Right kidney (tissue), 1 donor: ENCODE measurements around the gene LPIN3.

ENCODE experiments used
- DNase-seq: peaks from one replicate; pipeline ENCODE4 v3.0.0-alpha.2; 2016

Gene LPIN3

DNA sequence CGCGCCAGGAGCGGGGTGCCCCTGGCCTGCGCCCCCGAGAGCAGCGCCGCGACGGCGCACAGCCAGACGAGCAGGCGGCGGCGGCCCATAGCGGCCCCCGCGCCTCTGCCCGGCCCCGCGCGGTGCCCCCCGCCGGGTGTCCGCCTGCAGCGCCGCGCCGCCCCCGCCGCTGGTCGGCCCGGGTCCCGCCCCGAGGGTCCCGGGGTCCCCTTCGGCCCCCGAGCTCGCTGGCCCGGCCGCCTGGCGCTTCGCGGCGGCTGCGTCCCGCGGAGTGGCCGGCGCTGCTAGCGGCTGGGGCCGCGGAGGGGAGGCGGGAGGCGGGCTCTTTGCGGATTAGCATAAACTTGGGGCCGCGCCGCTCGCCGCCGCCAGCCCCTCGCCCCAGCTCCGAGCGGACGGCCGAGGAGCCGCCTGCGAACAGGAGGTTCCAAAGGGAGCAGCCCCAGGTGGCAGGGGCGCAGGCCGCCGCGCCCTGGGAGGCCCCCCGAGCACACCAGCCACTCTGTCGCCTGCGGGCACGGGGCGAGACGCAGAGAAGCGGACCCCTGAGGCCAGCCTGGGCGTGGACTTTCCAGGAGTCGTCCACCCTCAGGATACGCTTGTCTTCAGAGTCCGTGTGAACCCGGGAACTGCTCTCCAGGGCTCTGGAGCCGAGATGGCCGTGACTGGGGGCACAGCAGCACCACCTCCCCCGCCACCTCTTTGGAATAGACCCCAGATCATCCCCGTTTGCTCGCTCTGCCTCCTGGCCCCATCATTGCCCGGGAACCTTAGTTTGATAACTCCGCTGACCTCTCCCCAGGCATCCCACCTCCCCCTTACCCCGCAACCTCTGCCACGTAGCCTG, 26.1 kb downstream of the LPIN3 start, which contains the start of gene EMILIN3:
TSS of gene EMILIN3 (minus strand) at position 273 of the 847 bp plus-strand sequence. CDS start at position 89, 184 bp downstream.
- peak; percentile 68 for DNase-seq

DNA sequence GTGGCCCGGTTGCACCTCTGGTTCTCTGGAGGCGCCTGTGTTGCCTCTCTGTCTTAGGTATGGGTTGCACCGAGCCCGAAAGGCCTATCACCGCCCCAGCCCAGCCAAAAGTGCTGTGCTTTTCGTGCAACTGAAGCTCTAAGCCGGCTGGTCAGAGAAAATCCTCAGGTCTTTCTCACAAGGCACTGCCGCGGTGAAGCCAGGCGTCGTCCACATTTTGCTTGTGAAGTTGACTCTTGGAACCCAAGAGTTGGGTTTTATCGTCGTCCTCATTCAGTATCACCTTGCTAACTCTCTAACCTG, 26.7 kb downstream of the LPIN3 start:
- DNase-seq: no peak

- no peak for DNase-seq
These were observed 27.3 kb downstream of the LPIN3 start for GRCh38 chr20:41367956-41368355.

- no peak for DNase-seq
These were observed 29.1 kb downstream of the LPIN3 start for GRCh38 chr20:41369673-41370072.

GRCh38 chr20:41370176-41370575, 29.6 kb downstream of the LPIN3 start:
- DNase-seq: no peak

DNA sequence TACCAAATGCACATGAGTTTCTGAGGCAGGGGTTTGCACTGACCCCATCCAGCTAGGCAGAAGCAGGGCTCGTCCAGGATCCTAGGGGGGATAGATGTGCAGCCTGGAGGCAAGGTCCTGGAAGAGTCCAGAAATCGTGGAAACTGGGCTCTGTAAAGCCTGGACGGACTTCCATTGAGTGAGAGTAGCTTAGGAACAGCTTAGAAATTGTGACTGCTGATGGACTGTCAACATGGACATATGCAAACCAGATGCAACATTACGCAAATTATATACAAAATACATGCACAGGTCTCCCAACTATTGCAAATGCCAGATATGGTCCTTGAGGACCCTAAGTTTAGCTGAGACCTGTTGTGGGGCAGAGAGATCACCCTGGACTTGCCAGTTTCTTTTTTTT, 30.8 kb downstream of the LPIN3 start:
- DNase-seq: no peak

- DNase-seq: no peak
These were observed 32.7 kb downstream of the LPIN3 start for GRCh38 chr20:41373251-41373783.

DNA sequence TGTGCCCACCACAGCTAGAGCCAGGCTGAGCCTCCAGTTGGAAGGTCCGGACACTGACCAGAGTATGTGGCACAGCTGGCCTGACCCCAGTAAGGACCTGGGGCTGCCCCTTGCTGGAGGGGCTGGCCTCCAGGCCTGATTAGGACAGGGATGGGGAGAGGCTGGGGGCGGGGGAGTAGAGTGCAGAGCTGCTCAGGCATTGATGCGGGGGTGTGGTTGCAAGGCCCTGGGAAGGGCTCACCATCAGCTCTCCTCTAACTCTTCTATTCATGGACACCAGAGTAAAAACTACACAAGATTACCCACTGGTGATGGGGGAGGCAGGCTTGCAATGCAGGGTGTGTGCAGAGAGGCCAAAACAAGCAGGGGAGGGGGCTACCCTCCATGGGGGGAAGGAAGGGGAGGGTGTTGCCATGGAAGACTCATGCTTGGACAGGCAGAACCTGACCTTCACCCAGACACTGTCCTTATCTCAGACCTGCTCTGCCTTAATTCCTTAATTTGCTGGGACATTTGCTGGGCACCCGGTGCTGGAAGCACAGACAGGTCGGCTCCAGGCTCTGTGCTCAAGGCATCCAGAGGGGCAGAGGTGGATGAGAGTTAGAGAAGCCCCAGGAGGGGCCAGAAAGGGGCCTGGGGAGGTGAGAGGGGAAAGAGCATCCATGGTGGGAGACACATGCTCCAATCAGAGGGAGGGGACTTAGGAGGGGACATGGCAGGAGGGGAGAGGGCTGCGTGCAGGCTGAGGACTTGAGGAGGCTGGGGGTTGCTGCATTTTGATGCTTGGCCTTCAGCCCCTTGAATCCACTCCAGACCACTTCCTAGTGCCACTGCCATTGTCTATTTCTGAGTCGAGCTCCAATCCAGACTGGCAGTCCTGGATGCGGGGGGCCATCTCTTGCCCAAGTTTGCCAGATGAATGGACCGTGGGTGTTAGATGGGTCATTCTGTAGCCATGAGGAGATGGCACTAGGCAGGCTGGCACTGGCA, 33.6 kb downstream of the LPIN3 start:
- DNase-seq: no peak

DNA sequence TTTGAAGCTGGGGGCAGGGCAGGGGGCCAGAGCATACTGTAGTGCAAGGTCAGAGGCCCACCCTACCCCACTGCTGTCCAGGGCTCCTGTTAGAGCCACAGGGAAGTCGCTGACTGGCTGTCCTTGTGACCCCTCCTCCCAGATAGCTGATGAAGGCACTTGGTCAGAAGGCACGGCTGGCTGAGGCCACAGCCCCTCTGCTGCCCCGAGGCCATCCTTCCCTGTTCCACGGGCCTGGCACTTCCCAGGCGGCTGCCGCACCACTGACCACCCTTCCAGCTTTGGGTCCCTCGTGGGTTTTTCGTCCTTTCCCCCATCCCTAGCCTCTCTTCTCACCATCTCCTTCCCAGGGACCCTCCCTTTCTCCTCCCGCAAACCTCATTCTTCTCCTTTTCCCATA, 35.2 kb downstream of the LPIN3 start:
- DNase-seq: no peak

- no peak for DNase-seq
These were observed 35.7 kb downstream of the LPIN3 start for GRCh38 chr20:41376349-41376748.

DNA sequence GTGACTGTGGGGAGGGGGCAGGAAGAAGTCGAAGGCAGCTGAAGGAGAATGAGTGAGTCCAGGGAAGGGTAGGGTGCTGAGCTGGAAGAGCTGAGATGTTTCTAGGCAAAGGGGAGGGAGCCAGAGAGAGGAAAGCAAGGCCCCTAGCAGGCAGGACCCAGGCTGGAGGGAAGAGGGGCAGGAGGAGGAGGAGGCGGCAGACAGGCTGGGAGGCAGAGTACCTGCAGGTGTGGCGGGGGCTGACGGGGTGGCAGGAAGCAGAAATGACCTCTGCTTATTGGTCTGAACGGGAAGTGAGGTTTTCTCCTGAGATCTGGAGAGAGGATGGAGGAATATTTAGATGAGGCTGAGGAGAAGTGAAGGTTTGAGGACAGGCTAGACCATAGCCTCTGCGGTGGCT, 36.7 kb downstream of the LPIN3 start:
- no peak for DNase-seq

GRCh38 chr20:41379551-41379950, 38.9 kb downstream of the LPIN3 start:
- no peak for DNase-seq

GRCh38 chr20:41380551-41381193, 40.1 kb downstream of the LPIN3 start:
- no peak for DNase-seq

DNA sequence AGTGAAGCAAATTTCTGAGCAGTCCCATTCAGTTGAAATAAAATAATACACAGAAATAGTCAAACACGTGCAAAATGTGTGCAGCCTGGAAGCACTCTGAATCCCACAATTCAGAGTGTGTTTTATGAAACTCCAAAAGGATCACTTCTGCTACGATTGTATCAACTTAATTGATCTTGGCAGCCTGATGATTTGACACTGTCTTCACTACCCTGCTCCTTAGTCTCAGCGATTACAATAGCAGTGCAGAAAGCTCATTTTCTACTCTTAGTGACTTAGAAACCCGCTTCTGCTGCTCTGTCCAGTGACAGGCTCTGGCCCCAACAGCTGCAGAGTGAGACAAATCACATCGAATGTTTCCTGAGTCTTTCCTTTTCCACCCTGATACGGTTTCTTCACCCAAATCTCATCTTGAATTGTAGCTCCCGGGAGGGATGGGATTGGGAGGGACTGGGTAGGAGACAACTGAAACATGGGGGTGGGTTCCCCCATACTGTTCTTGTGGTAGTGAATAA, 42.2 kb downstream of the LPIN3 start:
- DNase-seq: no peak

- no peak for DNase-seq
These were observed 46.1 kb downstream of the LPIN3 start for GRCh38 chr20:41386502-41387427.

DNA sequence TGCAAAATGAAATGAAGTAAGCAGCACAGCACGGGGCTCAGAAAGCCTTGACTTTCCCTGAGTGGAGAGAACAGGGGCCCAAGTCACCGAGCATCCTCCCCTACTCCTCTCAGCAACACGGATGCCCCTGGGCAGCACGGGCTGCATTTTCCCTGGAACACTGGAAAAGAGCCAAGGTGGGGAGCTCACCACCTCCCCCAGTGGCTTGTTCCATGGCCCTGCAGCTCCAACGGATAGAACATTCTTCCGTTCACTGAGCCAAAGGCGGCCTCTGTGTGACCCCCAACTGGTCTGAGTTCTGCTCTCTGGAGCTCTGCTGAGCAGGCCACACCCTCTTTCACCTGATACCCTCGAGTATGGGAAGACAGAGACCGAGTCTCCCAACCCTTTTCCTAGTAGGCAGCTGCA, 46.8 kb downstream of the LPIN3 start:
- DNase-seq: no peak

- no peak for DNase-seq
These were observed 50.3 kb downstream of the LPIN3 start for GRCh38 chr20:41390889-41391288.

GRCh38 chr20:41391587-41392001, 51.0 kb downstream of the LPIN3 start:
- no peak for DNase-seq

GRCh38 chr20:41392295-41392694, 51.7 kb downstream of the LPIN3 start:
- DNase-seq: no peak

DNA sequence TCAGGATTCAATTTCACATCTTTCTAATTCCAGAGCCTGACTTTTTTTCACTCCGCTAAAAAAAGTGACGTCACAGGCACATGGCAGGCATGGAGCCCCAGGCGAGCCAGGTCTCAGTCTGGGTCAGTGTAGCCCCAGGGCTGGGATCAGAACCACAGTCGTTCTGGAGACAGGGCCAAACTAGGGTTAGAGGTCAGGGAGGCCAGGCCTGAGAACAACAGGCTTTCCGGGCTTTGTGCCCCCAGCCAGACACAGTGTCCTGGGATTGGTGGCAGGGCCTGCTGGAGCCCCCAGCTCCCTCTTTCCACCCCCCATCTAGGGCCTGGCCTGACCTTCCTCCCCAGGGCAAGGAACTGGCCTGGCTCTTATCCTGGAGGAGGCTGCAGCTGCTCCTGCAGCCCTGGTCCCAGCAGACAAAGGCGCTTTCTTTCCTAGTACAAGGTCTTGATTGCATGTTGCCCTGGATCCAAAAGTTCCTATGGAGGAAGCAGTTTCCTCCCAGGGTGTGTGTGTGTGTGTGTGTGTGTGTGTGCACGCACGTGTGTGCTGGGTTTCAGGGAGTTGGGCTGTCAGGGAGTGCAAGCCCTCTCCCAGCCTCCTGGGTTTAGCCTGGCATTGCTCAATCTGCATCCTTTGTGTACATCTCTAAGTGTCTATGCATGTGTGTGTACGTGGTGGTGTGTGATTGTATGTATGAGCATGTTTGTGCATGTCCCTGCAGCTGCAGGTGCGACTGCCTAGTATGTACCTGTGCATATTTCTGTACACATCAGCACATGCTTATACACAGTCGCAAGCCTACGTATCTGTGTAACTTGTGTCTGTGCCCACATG, 52.5 kb downstream of the LPIN3 start:
- DNase-seq: no peak
